NT2/D1 (cell line): ENCODE data around the gene ERMP1.
A peak's percentile ranks its signal among the peaks of the same experiment; 100 is the strongest.

Experiments
- DNase-seq: peaks from one replicate; pipeline ENCODE4 v3.0.0-alpha.2; 2011; ENCODE audit warnings: low read depth, low spot score
- H3K27me3 ChIP-seq: 2 replicates; pipeline ENCODE4 v1.6.0; 2011; ENCODE audit warnings: mild to moderate bottlenecking; ENCODE audit not compliant: insufficient read length, insufficient read depth
- H3K36me3 ChIP-seq: 2 replicates; pipeline ENCODE4 v1.6.1; 2011; ENCODE audit warnings: mild to moderate bottlenecking, low read length, mixed read lengths; ENCODE audit not compliant: insufficient read depth, insufficient read length
- H3K4me1 ChIP-seq: 2 replicates; pipeline ENCODE4 v1.5.1; 2011; ENCODE audit not compliant: insufficient read depth, insufficient read length
- H3K4me3 ChIP-seq: 2 replicates; pipeline ENCODE4 v1.5.1; 2011; ENCODE audit warnings: low read depth; ENCODE audit not compliant: insufficient read length
- H3K9ac ChIP-seq: 2 replicates; pipeline ENCODE4 v1.6.0; 2011; ENCODE audit warnings: low read depth; ENCODE audit not compliant: insufficient read length
- H3K9me3 ChIP-seq: 2 replicates; pipeline ENCODE4 v1.5.1; 2011; ENCODE audit warnings: mild to moderate bottlenecking, low read length; ENCODE audit not compliant: insufficient read depth
- SUZ12 ChIP-seq: IDR thresholded peaks from 2 replicates; pipeline ENCODE4 v1.6.1; 2011; ENCODE audit not compliant: insufficient read length, insufficient read depth; ENCODE audit errors: extremely low read depth
- YY1 ChIP-seq: IDR thresholded peaks from 2 replicates; pipeline ENCODE4 v1.6.1; 2011; ENCODE audit not compliant: insufficient read length, insufficient read depth
- ZNF274 ChIP-seq: IDR thresholded peaks from 2 replicates; pipeline ENCODE4 v1.6.1; 2011; ENCODE audit warnings: mild to moderate bottlenecking, low read depth, low read length

Gene ERMP1

DNA sequence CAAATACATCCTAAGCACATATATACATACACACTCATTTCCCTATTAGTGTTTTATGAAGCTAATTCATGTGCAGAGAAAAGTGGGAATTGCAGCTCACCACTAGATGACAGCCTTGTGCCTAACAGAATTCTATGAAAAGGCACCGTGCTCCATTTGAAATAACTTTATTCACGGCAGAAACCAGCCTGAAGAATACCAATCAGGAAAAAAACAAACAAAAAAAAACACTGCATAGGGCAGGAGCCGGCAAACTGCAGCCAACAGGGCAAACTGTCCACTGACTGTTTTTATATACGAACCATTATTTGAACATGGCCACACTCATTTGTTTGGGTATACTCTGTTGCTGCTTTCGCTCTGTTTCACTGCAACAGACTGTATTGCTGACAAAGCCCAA, 33.6 kb downstream of the ERMP1 start:
- no peaks in the 10 kb centered on the region for H3K4me1 ChIP-seq
- TF ChIP-seq ZNF274 = no peak
- TF ChIP-seq YY1 = no peak
- TF ChIP-seq SUZ12 = no peak
- DNase-seq = peak; percentile 18
- no peak overlapping the region for H3K9ac ChIP-seq
- H3K27me3 ChIP-seq = no peaks in the 10 kb centered on the region
- H3K36me3 ChIP-seq = peaks cover 3% of the 10 kb centered on the region
- no peak overlapping the region for H3K4me3 ChIP-seq
- no peaks in the 10 kb centered on the region for H3K9me3 ChIP-seq

GRCh38 chr9:5798581-5798980, 34.3 kb downstream of the ERMP1 start:
- no peaks in the 10 kb centered on the region for H3K4me1 ChIP-seq
- H3K9me3 ChIP-seq = no peaks in the 10 kb centered on the region
- no peaks in the 10 kb centered on the region for H3K27me3 ChIP-seq
- no peak overlapping the region for H3K4me3 ChIP-seq
- TF ChIP-seq SUZ12 (no peak), ZNF274 (no peak), YY1 (no peak)
- H3K9ac ChIP-seq = no peak overlapping the region
- no peak for DNase-seq
- peaks cover 3% of the 10 kb centered on the region for H3K36me3 ChIP-seq

DNA sequence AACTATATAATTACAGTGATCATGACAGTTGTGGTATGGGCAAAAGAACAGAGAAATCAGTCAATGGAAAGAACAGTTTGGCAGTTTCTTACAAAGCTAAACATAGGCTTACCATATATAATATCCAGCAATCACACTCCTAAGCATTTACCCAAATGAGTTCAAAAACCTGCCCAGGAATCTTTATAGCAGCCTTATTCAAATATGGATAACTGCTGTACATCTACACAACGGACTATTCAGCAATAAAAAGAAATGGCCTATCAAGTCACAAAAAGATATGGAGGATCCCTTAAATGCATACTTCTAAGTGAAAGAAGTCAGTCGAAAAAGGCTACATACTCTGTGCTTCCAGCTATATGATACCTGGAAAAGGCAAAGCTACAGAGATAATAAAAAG, 36.6 kb downstream of the ERMP1 start:
- Histone ChIP-seq H3K4me3 (no peak overlapping the region), H3K9me3 (no peaks in the 10 kb centered on the region), H3K36me3 (peaks cover 3% of the 10 kb centered on the region), H3K4me1 (no peaks in the 10 kb centered on the region), H3K9ac (no peak overlapping the region), H3K27me3 (no peaks in the 10 kb centered on the region)
- no peak for TF ChIP-seq YY1
- TF ChIP-seq ZNF274 = no peak
- no peak for TF ChIP-seq SUZ12
- DNase-seq = no peak

- TF ChIP-seq YY1 = no peak
- TF ChIP-seq ZNF274 = no peak
- TF ChIP-seq SUZ12 = no peak
- no peaks in the 10 kb centered on the region for H3K9me3 ChIP-seq
- no peaks in the 10 kb centered on the region for H3K4me1 ChIP-seq
- no peak for DNase-seq
- no peak overlapping the region for H3K4me3 ChIP-seq
- peaks cover 2% of the 10 kb centered on the region for H3K36me3 ChIP-seq
- no peaks in the 10 kb centered on the region for H3K27me3 ChIP-seq
- H3K9ac ChIP-seq = no peak overlapping the region
Observed at GRCh38 chr9:5793812-5794211, 39.1 kb downstream of the ERMP1 start.

DNA sequence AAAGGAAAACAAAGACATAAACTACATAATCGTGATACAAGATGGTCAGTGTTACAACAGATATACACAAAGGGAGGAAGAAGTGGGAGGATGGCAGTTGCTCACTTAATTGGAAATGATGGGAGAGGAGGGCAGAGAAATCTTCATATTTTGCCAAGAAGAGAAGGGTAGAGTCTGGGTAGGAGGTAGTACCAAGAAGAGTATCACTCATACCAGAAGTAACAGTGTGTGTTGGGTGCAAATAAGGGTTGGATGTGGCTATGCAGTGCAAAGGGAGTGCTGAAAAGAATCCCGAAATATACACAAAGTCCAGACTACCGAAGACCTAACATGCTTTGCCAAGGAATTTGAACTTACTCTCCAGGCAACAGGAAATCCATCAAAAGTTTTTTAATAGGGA, 41.0 kb downstream of the ERMP1 start:
- DNase-seq = no peak
- H3K9me3 ChIP-seq = no peaks in the 10 kb centered on the region
- no peak overlapping the region for H3K4me3 ChIP-seq
- TF ChIP-seq YY1 (no peak), SUZ12 (no peak), ZNF274 (no peak)
- peaks cover 7% of the 10 kb centered on the region for H3K36me3 ChIP-seq
- no peaks in the 10 kb centered on the region for H3K27me3 ChIP-seq
- no peaks in the 10 kb centered on the region for H3K4me1 ChIP-seq
- H3K9ac ChIP-seq = no peak overlapping the region

- Histone ChIP-seq H3K4me1 (no peaks in the 10 kb centered on the region), H3K9me3 (no peaks in the 10 kb centered on the region), H3K36me3 (peaks cover 10% of the 10 kb centered on the region), H3K4me3 (no peak overlapping the region), H3K27me3 (no peaks in the 10 kb centered on the region), H3K9ac (no peak overlapping the region)
- DNase-seq = no peak
- TF ChIP-seq ZNF274 (no peak), SUZ12 (no peak), YY1 (no peak)
Observed at GRCh38 chr9:5790923-5791322, 42.0 kb downstream of the ERMP1 start.

DNA sequence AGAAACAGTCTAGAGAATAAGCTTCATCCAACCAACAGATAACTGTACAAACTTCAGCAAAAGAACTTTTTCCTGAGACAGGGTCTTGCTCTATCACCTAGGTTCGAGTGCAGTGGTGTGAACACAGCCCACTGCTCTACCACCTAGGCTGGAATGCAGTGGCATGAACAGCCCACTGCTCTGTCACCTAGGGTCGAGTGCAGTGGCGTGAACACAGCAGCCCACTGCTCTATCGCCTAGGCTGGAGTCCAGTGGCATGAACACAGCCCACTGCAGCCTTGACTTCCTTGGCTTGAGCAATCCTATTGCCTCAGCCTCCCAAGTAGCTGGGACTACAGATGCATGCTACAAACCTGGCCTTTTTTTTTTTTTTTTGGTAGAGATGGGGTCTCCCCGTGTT, 43.4 kb downstream of the ERMP1 start:
- DNase-seq = no peak
- TF ChIP-seq YY1 (no peak), SUZ12 (no peak), ZNF274 (no peak)
- peaks cover 14% of the 10 kb centered on the region for H3K36me3 ChIP-seq
- H3K27me3 ChIP-seq = no peaks in the 10 kb centered on the region
- no peak overlapping the region for H3K9ac ChIP-seq
- no peak overlapping the region for H3K4me3 ChIP-seq
- no peaks in the 10 kb centered on the region for H3K9me3 ChIP-seq
- no peaks in the 10 kb centered on the region for H3K4me1 ChIP-seq

- no peak overlapping the region for H3K4me3 ChIP-seq
- DNase-seq = no peak
- H3K9me3 ChIP-seq = no peaks in the 10 kb centered on the region
- H3K27me3 ChIP-seq = no peaks in the 10 kb centered on the region
- H3K9ac ChIP-seq = no peak overlapping the region
- no peaks in the 10 kb centered on the region for H3K4me1 ChIP-seq
- H3K36me3 ChIP-seq = peaks cover 14% of the 10 kb centered on the region
- TF ChIP-seq SUZ12 = no peak
- no peak for TF ChIP-seq ZNF274
- TF ChIP-seq YY1 = no peak
Observed at GRCh38 chr9:5787759-5788302, 45.1 kb downstream of the ERMP1 start.
